HG03108 (cell line): ENCODE results near the gene IL20RB.

ENCODE experiments used
- ATAC-seq: cut with Tn5 transposase; IDR thresholded peaks from one replicate; pipeline ENCODE4 v1.9.1; 2021; ENCODE audit warnings: moderate library complexity; ENCODE audit not compliant: unreplicated experiment

The IL20RB gene

GRCh38 chr3:137026701-137027100, 68.9 kb downstream of the IL20RB start:
- no peak for ATAC-seq

DNA sequence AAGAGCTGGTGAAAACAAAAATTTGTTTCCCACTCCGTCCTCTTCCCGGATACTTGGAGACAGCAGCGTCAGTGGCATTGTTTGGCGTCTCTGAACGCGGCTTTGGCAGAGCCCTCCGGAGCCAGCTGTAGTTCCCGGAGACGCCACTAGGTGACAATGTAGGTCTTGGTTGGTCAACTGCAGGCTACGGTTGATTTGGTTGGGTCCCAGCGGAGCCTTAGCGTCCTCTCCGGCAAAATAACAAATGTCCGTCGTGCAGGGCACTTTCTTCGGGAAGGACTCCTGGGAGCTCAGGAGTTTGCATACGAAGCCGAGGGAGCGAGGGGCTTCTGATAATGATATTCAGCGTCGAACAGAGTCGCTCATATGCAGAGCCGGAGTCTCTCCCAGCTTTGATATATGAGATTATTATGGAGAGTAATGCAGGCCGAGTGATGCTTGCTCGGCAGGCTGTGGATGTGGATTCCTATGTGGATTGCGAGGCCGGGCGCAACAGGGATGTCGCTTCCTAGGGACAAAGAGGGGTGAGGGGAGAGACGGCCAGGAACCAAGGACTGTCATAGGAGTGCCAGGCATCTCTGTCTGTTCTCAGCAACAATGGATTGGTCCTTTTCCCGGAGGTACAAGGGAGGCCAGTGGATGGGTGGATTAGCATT, 74.8 kb downstream of the IL20RB start:
- peak; percentile 84 for ATAC-seq

DNA sequence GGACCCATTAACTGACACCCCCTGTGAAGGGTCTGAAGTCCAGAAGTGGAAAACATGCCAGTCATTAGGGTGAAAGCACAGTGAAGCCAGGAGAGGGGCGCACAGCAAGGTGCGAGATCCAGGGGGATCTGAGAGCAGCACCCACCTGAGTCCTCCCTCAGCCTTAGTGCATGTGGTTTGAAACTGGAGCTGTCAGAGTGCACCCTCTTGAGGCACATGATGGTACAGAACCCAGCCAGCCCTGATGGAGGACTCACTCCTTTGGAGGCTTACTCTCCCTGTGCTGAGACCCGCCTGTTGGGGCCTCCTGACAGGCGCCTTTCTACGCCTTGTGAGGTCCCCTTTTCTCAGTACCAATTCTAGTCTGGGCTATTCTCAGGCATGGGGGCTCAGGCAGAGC, 77.8 kb downstream of the IL20RB start:
- no peak for ATAC-seq

- no peak for ATAC-seq
These were observed 81.8 kb downstream of the IL20RB start for GRCh38 chr3:137039570-137039969.

GRCh38 chr3:137041251-137041650, 83.5 kb downstream of the IL20RB start:
- no peak for ATAC-seq

DNA sequence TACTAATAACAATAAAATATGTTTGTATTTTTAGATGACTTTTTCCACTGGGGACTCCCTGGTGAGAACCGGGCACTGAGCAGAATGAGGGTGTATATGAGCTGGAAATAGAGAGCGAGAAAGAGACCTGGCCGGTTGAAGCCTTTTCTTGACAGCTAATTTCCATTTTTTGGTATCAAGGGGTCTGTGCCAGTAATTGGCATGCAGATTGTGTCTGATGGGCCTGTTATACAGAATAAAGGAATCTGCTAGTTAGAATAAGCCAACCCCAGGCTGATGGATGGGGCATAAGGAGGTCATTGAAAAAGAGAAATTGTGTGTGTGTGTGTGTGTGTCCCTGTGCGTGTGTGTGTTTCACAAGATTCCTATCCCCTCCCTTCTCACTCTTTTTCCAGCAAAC, 83.9 kb downstream of the IL20RB start:
- ATAC-seq: no peak

DNA sequence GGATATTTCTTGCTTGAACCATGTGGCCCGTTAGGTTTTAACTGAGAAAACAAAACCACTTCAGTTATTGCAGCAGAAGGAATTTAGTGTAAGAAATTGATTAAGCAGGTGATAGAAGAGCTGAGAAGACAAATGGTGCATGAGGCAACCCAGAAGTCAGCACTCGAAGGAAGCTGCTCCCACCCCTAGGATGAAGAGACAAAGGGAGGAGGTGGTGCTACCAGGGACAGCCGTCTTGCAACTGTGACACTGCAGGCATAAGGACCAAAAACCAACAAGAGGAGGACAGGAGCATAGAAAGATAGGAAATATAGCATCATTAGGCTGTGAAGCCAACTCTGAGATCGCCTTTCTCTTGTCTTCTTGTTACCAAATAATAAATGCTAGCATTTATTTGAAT, 89.0 kb downstream of the IL20RB start:
- ATAC-seq: no peak

DNA sequence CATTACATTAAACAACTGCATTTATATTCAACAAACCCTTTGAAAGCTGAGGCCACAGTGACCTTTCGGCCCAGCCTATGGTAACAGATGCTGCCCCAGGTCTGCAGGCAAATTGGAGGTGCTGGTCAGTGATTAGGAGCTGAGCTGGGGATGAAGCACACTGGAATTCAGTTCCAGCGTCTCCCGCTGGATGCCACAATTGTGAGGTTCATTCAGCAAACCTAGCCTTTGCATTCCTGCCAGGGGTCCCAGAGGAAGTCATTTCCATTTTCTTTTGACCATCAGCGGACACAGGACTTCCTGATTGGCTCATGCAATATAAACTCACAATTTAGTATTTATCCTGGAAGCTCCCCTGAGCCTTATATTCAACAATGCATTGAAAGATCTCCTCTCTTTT, 89.5 kb downstream of the IL20RB start:
- ATAC-seq: no peak

DNA sequence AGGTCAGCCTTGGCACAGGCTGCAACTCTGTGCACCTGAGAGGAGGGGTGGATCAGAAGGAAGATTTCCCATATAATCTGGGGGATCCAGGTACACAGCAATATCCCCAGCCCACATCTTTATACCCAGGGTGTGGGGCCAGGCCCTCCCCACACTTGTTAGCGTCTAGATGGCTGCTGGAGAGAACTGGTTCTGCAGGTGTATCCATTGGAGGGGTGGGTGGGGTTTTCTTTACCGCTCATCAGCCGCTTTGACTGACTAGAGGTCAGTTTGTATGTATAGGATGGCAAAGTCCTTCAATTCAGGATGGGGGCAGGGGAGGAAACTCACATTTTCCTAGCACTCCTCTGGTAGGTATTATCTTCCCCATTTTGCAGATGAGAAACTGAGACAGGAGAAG, 92.5 kb downstream of the IL20RB start:
- no peak for ATAC-seq

DNA sequence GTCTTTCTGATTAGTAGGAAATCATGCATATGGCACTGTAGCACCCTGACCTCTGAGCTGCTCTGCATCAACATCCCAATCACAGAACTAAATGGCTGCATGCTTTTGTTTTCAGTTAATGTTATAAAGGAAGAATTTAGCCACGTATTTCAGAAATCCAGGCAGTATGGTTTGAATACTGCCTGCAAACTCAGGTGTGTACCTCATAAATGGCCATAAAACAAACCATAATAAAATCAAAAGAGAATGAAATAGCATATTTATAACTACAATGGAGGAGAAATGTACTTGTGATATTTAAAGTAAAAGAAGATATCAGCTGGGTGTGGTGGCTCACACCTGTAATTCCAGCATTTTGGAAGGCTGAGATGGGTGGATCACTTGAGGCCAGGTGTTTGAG, 94.5 kb downstream of the IL20RB start:
- ATAC-seq: no peak
